SK-N-SH (cell line): ENCODE results near the gene MPZL1.

ENCODE experiments used
- GABPA ChIP-seq: IDR thresholded peaks from 2 replicates; pipeline ENCODE4 v1.4.0; 2012; ENCODE audit warnings: low read depth, mild to moderate bottlenecking
- RAD21 ChIP-seq: IDR thresholded peaks from 2 replicates; pipeline ENCODE4 v1.6.1; 2012; ENCODE audit warnings: mild to moderate bottlenecking, low read length
- YY1 ChIP-seq: IDR thresholded peaks from 2 replicates; pipeline ENCODE4 v1.4.0; 2012; ENCODE audit warnings: low read depth, mild to moderate bottlenecking

DNA sequence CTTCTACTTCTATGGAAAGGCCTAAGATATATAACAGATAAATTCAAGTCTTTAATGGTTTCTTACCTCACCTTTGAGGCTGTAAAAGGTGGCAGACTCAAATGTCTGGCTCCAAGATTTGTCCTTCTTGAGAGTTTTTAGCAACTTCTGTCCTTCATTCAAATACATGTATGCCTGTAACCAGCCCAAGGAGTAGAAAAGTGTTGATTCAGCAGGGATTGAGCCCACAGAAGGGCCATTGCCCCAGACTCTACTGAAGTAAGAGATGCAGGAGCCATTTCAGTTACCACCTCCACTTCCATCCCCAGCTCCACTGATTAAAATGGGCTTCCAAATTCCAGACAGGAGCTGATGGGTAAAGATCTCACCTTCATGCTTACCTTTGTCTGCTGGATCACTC, 112.1 kb downstream of the MPZL1 start:
- TF ChIP-seq RAD21, result no peak
- TF ChIP-seq GABPA, result no peak
- no peak for TF ChIP-seq YY1
